DND-41 (cell line): ENCODE results near the gene RNF135.

Experiments
- ATAC-seq: fragments of 200-7000 bp; cut with Tn5 transposase; 3 replicates; pipeline ENCODE4 v1.9.1; 2021; ENCODE audit warnings: low read depth; ENCODE audit not compliant: insufficient read depth
- DNase-seq: peaks from one replicate; pipeline ENCODE4 v3.0.0-alpha.2; 2020
- H2AFZ ChIP-seq: 2 replicates; pipeline ENCODE4 v1.6.0; 2012; ENCODE audit warnings: low read depth, low read length
- H3K27ac ChIP-seq: 2 replicates; pipeline ENCODE4 v1.5.1; 2012; ENCODE audit warnings: low read length, inconsistent platforms
- H3K27me3 ChIP-seq: fragments of 200-600 bp; sonication (generic); 2 replicates; pipeline ENCODE4 v1.6.0; 2012; ENCODE audit warnings: low read length, mild to moderate bottlenecking, inconsistent platforms; ENCODE audit not compliant: insufficient read depth, poor library complexity
- H3K36me3 ChIP-seq: 2 replicates; pipeline ENCODE4 v1.5.1; 2012; ENCODE audit warnings: low read length, inconsistent platforms; ENCODE audit not compliant: insufficient read depth
- H3K4me1 ChIP-seq: 2 replicates; pipeline ENCODE4 v1.5.1; 2012; ENCODE audit warnings: mild to moderate bottlenecking, low read length; ENCODE audit not compliant: insufficient read depth
- H3K4me2 ChIP-seq: 2 replicates; pipeline ENCODE4 v1.6.0; 2012; ENCODE audit warnings: mild to moderate bottlenecking, moderate library complexity, low read length, inconsistent platforms; ENCODE audit not compliant: insufficient read depth
- H3K4me3 ChIP-seq, 2 experiments: fragments of 200-600 bp in 1 of 2; shearing (Covaris generic) in 1 of 2; 2 replicates each; pipeline ENCODE4 v1.5.1; 2012 to 2016; ENCODE audit warnings: inconsistent platforms in 2 of 2, low read length in 2 of 2, mild to moderate bottlenecking in 2 of 2, low read depth in 1 of 2, moderate library complexity in 1 of 2
- H3K79me2 ChIP-seq: 2 replicates; pipeline ENCODE4 v1.6.0; 2012; ENCODE audit warnings: low read length, inconsistent platforms; ENCODE audit not compliant: insufficient read depth
- H3K9ac ChIP-seq: 2 replicates; pipeline ENCODE4 v1.6.0; 2012; ENCODE audit warnings: low read depth, mild to moderate bottlenecking, inconsistent platforms, low read length, moderate library complexity
- H3K9me3 ChIP-seq: 2 replicates; pipeline ENCODE4 v1.5.1; 2012; ENCODE audit warnings: low read length, moderate library complexity, mild to moderate bottlenecking, inconsistent platforms; ENCODE audit not compliant: insufficient read depth, severe bottlenecking
- H4K20me1 ChIP-seq: 2 replicates; pipeline ENCODE4 v1.6.0; 2012; ENCODE audit warnings: low read length; ENCODE audit not compliant: insufficient read depth
- CTCF ChIP-seq: IDR thresholded peaks from 2 replicates; pipeline ENCODE4 v1.5.1; 2012; ENCODE audit warnings: borderline replicate concordance, low read length, moderate library complexity, mild to moderate bottlenecking; ENCODE audit not compliant: poor library complexity, severe bottlenecking; ENCODE audit errors: extremely low read depth
- EZH2 ChIP-seq: IDR thresholded peaks from 3 replicates; pipeline ENCODE4 v1.6.1; 2012; ENCODE audit warnings: borderline replicate concordance, low read depth, mild to moderate bottlenecking, moderate library complexity, low read length, inconsistent platforms; ENCODE audit not compliant: severe bottlenecking

The RNF135 gene

GRCh38 chr17:30981531-30982519 lies 11.0 kb downstream of the RNF135 start:
- Histone ChIP-seq H3K27ac (no peak overlapping the region), H4K20me1 (0 out of 2 replicates have a peak, but pooled peaks cover 2% of the 10 kb centered on the region), H3K9me3 (no peaks in the 10 kb centered on the region), H2AFZ (no peak overlapping the region), H3K4me2 (no peak overlapping the region), H3K36me3 (peaks cover 15% of the 10 kb centered on the region; the same call in 1 of the 2 replicates), H3K27me3 (no peaks in the 10 kb centered on the region), H3K9ac (no peak overlapping the region), H3K4me1 (no peaks in the 10 kb centered on the region), H3K79me2 (no peaks in the 10 kb centered on the region), H3K4me3 (no peak overlapping the region)
- ATAC-seq (no peak), DNase-seq (no peak)
- TF ChIP-seq EZH2 (no peak), CTCF (no peak)

GRCh38 chr17:30982855-30983254 lies 12.0 kb downstream of the RNF135 start:
- Histone ChIP-seq H3K79me2 (no peaks in the 10 kb centered on the region), H3K4me1 (no peaks in the 10 kb centered on the region), H4K20me1 (0 out of 2 replicates have a peak, but pooled peaks cover 2% of the 10 kb centered on the region), H3K9ac (no peak overlapping the region), H3K9me3 (no peaks in the 10 kb centered on the region), H3K27me3 (no peaks in the 10 kb centered on the region), H3K4me2 (no peak overlapping the region), H3K27ac (no peak overlapping the region), H2AFZ (no peak overlapping the region), H3K36me3 (peaks cover 15% of the 10 kb centered on the region; the same call in 1 of the 2 replicates), H3K4me3 (no peak overlapping the region)
- no peak for ATAC-seq
- TF ChIP-seq CTCF (no peak), EZH2 (no peak)
- no peak for DNase-seq

- Histone ChIP-seq H3K36me3 (peaks cover 26% of the 10 kb centered on the region; the same call in 1 of the 2 replicates), H3K4me2 (no peak overlapping the region), H3K4me3 (no peak overlapping the region), H3K79me2 (no peaks in the 10 kb centered on the region), H3K9ac (no peak overlapping the region), H2AFZ (no peak overlapping the region), H4K20me1 (no peaks in the 10 kb centered on the region), H3K9me3 (no peaks in the 10 kb centered on the region), H3K27ac (no peak overlapping the region), H3K27me3 (no peaks in the 10 kb centered on the region), H3K4me1 (no peaks in the 10 kb centered on the region)
- DNase-seq (no peak), ATAC-seq (no peak)
- no peak for TF ChIP-seq CTCF
- TF ChIP-seq EZH2 = no peak
Observed at GRCh38 chr17:30990458-30990857, 19.6 kb downstream of the RNF135 start.
